SJSA1 (cell line): ENCODE data around the gene TM9SF2. TPM values are rescaled to one million over a fixed set of nuclear protein-coding genes. Genes with fewer than 3 reads are reported as not detected.

Source experiments
- DNase-seq, 2 experiments: peaks; one replicate each; pipeline ENCODE4 v3.0.0-alpha.2; 2015 to 2020; ENCODE audit warnings: low spot score in 2 of 2, low read depth in 1 of 2
- H3K27ac ChIP-seq: fragments of 250-450 bp; sonication (Bioruptor Pico); 2 replicates; pipeline ENCODE4 v1.5.1; 2020; ENCODE audit warnings: mild to moderate bottlenecking, moderate library complexity
- H3K27me3 ChIP-seq: fragments of 250-450 bp; sonication (Bioruptor Pico); replicated peaks from 2 replicates; pipeline ENCODE4 v1.5.1; 2020; ENCODE audit warnings: mild to moderate bottlenecking, moderate library complexity
- H3K36me3 ChIP-seq: fragments of 250-450 bp; sonication (Bioruptor Pico); 2 replicates; pipeline ENCODE4 v1.5.1; 2020; ENCODE audit warnings: mild to moderate bottlenecking
- H3K4me1 ChIP-seq: fragments of 250-450 bp; sonication (Bioruptor Pico); replicated peaks from 2 replicates; pipeline ENCODE4 v1.6.1; 2021; ENCODE audit warnings: mild to moderate bottlenecking
- H3K4me3 ChIP-seq: fragments of 250-450 bp; sonication (Bioruptor Pico); 2 replicates; pipeline ENCODE4 v1.5.1; 2020; ENCODE audit warnings: mild to moderate bottlenecking
- H3K9me3 ChIP-seq: fragments of 250-450 bp; sonication (Bioruptor Pico); replicated peaks from 2 replicates; pipeline ENCODE4 v1.5.1; 2020; ENCODE audit warnings: mild to moderate bottlenecking
- total RNA-seq: library from RNA; depleted of rRNA; stranded (reverse); fragments of >200 nt; shearing (Covaris generic); gene quantifications from 2 replicates; pipeline ENCODE4 v1.2.3, GENCODE V29; 2014

Gene TM9SF2
- total RNA-seq, 1 experiment from 2014 or later, result 846 TPM

DNA sequence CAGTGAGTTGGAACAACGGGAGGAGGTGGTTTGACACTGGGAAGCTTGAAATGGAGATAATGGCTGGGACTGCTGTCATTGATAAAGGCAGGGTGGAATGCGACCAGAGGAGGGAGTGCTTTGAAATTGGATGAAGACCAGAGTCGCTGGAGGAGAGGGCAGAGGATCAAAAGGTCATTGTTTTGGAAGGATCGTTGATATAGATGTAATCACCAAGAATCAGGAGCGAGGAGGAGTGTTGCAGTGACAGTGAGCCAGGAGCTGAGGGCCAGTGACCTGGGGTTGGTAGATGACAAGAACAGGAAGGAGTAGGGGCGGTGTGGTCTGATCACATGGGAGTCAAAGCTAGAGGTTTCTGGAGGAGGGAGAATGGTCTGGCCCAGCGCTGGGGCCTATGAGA is 25.3 kb downstream of the TM9SF2 start:
- Histone ChIP-seq H3K9me3 (no peaks in the 10 kb centered on the region), H3K4me1 (no peaks in the 10 kb centered on the region), H3K36me3 (peaks cover 92% of the 10 kb centered on the region), H3K27me3 (no peaks in the 10 kb centered on the region), H3K27ac (no peak overlapping the region), H3K4me3 (no peak overlapping the region)
- no peak for DNase-seq

DNA sequence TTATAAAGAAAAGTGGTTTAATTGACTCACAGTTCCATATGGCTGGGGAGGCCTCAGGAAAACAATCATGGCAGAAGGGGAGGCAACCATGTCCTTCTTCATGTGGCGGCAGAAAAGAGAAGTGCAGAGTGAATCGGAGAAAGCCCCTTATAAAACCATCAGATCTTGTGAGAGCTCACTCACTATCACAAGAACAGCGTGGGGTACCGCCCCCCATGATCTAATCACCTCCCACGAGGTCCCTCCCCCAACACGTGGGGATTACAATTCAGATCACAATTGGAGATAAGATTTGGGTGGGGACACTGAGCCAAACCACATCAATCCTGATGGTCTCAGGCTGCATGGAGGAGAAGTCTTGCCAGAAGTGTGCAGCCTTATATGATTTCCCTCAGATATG is 26.0 kb downstream of the TM9SF2 start:
- H3K4me3 ChIP-seq, result no peak overlapping the region
- H3K27me3 ChIP-seq, result no peaks in the 10 kb centered on the region
- H3K36me3 ChIP-seq, result peaks cover 88% of the 10 kb centered on the region
- H3K27ac ChIP-seq, result no peak overlapping the region
- H3K4me1 ChIP-seq, result no peaks in the 10 kb centered on the region
- no peak for DNase-seq
- H3K9me3 ChIP-seq, result no peaks in the 10 kb centered on the region

DNA sequence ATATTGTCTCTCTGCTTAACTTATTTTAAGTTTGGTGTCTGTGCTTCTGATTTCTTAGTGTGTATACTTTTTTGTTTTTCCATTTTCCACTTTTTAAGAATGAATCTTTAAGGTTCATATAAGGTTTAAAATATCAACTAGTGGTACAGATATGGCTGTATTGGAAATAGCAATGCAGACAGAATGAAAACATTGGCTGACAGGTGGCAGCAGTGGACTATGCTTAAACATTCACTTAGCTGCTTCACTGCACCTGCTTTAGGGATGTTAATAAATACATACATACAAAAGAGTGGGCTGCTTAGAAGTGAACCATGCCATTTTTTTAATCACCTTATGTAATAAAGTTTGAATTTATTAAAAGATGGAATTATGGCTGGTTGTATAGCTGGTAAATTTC is 27.3 kb downstream of the TM9SF2 start:
- no peak overlapping the region for H3K27ac ChIP-seq
- H3K36me3 ChIP-seq, result peaks cover 83% of the 10 kb centered on the region
- no peak for DNase-seq
- no peaks in the 10 kb centered on the region for H3K9me3 ChIP-seq
- H3K4me1 ChIP-seq, result no peaks in the 10 kb centered on the region
- H3K27me3 ChIP-seq, result no peaks in the 10 kb centered on the region
- no peak overlapping the region for H3K4me3 ChIP-seq

DNA sequence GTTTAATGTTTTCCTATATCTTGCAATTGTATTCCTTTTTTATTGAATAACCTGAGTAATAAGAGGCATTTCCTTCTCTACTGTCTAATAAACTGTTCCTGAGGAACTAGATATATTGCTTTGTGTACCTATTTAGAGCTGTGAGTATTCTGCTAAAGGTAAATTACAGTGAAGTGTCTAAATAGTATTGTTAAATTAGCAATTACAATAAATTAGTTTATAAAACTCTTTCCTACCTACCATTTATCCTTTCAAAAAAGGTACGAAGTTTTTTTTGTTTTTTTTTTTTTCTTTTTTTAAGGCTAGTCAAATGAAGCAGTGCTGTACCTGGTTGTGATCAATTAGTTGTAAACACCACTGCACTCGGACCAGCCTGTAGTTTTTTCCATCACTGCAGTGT is 34.8 kb downstream of the TM9SF2 start:
- no peak for DNase-seq
- H3K9me3 ChIP-seq, result no peaks in the 10 kb centered on the region
- no peaks in the 10 kb centered on the region for H3K27me3 ChIP-seq
- H3K27ac ChIP-seq, result no peak overlapping the region
- H3K36me3 ChIP-seq, result peaks cover 70% of the 10 kb centered on the region
- no peak overlapping the region for H3K4me3 ChIP-seq
- H3K4me1 ChIP-seq, result no peaks in the 10 kb centered on the region

DNA sequence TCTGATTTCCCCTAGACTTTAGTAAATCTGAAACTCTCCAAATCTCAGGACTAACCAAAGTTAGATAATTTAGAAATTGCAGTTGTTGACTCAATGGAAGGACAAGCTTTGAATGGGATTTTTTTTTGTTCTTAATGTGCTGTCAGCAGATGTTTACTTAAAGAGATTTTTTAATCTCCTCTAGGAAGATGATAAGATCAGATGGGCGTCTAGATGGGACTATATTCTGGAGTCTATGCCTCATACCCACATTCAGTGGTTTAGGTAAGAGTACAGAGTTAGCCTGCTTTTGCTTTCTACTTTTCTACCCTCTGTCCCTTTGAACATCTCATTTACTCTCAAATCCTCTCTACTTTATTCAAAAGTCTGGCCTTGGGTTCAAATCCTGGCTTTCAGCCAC is 39.3 kb downstream of the TM9SF2 start:
- H3K27ac ChIP-seq, result no peak overlapping the region
- no peaks in the 10 kb centered on the region for H3K4me1 ChIP-seq
- DNase-seq, result no peak
- no peak overlapping the region for H3K4me3 ChIP-seq
- no peaks in the 10 kb centered on the region for H3K27me3 ChIP-seq
- H3K9me3 ChIP-seq, result no peaks in the 10 kb centered on the region
- peaks cover 92% of the 10 kb centered on the region for H3K36me3 ChIP-seq

DNA sequence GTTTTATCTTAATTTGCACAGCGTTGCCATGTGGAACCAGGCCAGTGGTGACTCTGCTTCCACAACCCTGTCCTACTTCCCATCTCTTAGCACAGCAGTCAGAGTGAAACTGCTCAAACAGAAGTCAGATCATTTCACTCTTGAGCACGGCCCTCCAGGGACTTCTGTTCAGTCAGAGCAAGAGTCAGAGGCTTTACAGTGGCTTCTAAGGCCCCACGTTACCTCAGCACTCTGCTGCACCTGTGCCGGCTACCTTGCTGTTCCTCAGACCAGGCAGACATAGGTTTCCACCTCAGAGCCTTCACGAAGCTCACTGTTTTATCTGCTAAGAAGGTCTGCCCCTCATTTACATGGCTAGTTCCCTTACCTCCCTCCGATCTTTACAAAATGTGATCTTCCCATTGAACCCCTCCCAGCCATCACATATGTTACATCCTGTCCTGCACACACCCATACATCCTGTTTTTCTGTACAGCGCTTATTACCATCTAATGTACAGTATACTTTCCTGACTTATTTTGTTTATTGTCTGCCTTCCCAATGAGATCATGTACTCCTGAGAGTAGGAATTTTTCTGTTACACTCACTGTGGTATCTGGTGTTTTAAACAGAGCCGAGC is 41.6 kb downstream of the TM9SF2 start:
- H3K4me3 ChIP-seq, result no peak overlapping the region
- no peak for DNase-seq
- H3K9me3 ChIP-seq, result no peaks in the 10 kb centered on the region
- no peaks in the 10 kb centered on the region for H3K27me3 ChIP-seq
- no peaks in the 10 kb centered on the region for H3K4me1 ChIP-seq
- no peak overlapping the region for H3K27ac ChIP-seq
- peaks cover 95% of the 10 kb centered on the region for H3K36me3 ChIP-seq

DNA sequence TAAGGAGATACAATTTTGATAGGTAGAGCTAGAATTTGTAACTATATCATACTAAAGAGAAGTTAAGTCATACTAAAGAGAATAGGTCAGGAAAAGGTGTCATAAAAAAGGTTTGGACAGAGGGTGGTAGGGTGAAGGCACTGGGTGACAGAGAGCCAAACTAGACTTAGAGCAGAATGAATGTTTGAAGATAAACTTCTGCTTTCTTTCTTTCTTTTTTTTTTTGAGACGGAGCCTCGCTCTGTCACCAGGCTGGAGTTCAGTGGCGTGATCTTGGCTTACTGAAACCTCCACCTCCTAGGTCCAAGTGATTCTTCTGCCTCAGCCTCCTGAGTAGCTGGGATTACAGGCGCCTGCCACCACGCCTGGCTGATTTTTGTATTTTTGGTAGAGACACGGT is 44.1 kb downstream of the TM9SF2 start:
- DNase-seq, result no peak
- no peaks in the 10 kb centered on the region for H3K9me3 ChIP-seq
- no peak overlapping the region for H3K4me3 ChIP-seq
- no peaks in the 10 kb centered on the region for H3K4me1 ChIP-seq
- H3K36me3 ChIP-seq, result peaks cover 98% of the 10 kb centered on the region
- no peaks in the 10 kb centered on the region for H3K27me3 ChIP-seq
- no peak overlapping the region for H3K27ac ChIP-seq

DNA sequence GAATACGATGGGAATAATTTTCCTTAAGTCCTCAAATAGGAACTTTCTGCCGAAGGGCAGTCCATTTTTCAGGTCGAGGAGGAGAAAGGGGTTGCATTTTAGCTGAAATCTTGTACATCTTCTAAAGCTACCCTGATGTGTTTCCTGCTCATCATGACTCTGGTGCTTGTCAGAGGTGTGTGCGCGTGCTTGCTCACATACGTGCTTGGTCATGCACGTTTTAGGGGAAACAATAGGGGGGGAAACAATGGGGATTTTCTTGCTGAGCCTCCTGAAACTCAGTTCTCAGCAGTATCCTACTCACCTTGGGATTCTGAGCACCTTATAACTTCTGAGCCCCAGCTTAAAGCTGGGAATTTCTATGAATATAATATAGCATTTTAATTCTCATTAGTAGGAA is 44.7 kb downstream of the TM9SF2 start:
- H3K27ac ChIP-seq, result no peak overlapping the region
- no peak for DNase-seq
- no peak overlapping the region for H3K4me3 ChIP-seq
- peaks cover 99% of the 10 kb centered on the region for H3K36me3 ChIP-seq
- no peaks in the 10 kb centered on the region for H3K27me3 ChIP-seq
- no peaks in the 10 kb centered on the region for H3K4me1 ChIP-seq
- no peaks in the 10 kb centered on the region for H3K9me3 ChIP-seq

DNA sequence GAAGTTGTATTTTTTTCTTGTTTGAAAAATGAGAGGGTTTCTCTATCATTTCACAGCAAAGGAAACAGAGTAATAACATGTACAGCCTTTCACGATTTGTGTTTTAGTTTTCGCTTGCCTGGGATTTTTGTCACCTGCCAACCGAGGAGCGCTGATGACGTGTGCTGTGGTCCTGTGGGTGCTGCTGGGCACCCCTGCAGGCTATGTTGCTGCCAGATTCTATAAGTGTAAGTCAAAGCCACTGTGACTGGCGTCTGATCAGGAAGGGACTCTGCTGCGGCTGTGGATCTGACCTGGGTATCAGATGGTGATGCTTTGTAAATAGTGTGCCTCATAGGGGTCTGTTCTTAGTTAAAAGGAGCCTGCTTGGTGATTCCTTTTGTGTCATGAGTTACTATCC is 45.6 kb downstream of the TM9SF2 start:
- H3K4me1 ChIP-seq, result no peaks in the 10 kb centered on the region
- H3K9me3 ChIP-seq, result no peaks in the 10 kb centered on the region
- no peak overlapping the region for H3K27ac ChIP-seq
- DNase-seq, result no peak
- H3K4me3 ChIP-seq, result no peak overlapping the region
- peaks cover 99% of the 10 kb centered on the region for H3K36me3 ChIP-seq
- no peaks in the 10 kb centered on the region for H3K27me3 ChIP-seq

DNA sequence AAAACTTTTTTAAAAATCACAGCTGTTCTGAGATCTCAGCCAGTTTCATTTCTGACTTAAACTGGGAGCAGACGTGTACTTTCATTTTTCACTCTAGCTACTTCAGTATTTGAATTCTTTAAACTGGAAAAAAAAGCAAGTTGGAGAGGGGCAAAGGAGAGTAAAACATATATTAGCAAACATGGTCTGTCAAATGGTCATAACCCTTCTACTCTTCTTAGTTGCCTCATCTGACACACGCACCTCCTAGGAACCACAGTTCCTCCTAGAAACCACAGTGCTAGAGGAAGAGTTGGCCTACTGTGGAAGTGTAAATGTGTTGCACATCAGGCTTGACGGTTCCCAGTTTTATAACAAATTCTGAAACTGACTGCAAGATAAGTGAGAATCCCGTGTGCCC is 47.2 kb downstream of the TM9SF2 start:
- no peak overlapping the region for H3K27ac ChIP-seq
- H3K4me1 ChIP-seq, result no peaks in the 10 kb centered on the region
- no peak for DNase-seq
- no peaks in the 10 kb centered on the region for H3K9me3 ChIP-seq
- peaks cover 97% of the 10 kb centered on the region for H3K36me3 ChIP-seq
- no peak overlapping the region for H3K4me3 ChIP-seq
- no peaks in the 10 kb centered on the region for H3K27me3 ChIP-seq

DNA sequence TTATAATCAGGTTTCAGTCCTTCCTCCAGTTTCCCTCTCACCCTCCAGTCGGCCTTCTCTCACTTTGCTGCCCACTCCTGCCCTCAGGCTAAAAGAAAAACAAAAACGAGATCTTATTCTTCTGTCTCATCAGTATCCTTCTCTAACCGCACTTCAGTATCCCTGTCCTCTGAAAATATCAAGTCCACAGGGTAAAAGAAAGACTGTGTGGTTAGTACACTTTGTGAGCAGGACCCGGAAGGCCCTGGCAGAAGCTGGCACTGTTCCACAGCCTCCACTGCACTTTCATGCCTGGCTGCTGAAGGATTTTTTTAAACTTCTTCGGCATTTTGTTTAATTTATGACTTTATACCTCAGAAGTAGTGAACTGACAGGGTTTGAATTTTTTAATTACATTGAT is 51.8 kb downstream of the TM9SF2 start:
- Histone ChIP-seq H3K9me3 (no peaks in the 10 kb centered on the region), H3K36me3 (peaks cover 92% of the 10 kb centered on the region), H3K27ac (no peak overlapping the region), H3K4me1 (no peaks in the 10 kb centered on the region), H3K27me3 (no peaks in the 10 kb centered on the region), H3K4me3 (no peak overlapping the region)
- no peak for DNase-seq

DNA sequence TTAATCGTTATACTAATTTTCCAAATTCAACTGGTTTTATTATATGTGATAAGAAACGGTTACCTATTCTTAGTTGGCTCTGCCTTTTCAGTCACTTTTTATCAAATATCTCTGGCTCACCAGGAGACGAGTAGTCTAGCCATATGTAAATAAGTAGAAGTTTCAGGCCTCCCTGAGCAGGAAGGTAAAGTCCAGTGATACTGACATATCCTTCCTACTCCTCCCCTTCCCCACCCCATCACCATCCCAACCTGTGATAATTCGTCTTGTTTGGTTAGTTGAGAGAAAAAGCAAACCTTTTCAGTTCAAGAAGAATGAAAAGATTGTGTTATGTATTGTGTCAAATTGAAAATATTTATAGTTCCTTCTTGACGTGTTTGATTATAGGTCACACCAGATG is 53.9 kb downstream of the TM9SF2 start:
- DNase-seq, result no peak

DNA sequence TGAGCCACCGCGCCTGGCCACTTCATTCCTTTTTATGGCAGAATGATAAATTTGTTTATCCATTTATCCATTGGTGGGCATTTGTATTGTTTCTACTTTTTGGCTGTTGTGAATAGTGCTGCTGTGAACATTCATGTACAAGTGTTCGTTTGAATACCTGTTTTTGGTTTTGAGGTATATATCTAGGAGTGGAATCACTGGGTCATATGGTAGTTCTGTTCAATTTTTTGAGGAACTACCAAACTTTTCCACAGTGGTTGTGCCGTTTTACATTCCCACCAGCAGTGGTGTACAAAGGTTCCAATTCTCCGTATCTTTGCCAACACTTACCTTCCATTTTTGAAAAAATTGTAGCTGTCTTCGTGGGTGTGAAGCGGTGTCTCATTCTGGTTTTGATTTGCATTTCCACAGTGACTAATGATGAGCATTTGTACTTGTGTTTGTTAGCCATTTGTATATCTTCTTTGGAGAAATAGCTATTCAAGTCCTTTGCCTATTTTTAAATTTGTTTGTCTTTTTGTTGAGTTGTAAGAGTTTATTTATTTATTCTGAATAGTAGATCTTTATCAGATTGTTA is 55.7 kb downstream of the TM9SF2 start:
- H3K4me1 ChIP-seq, result peaks cover 3% of the 10 kb centered on the region; the same call in 1 of the 2 replicates
- H3K9me3 ChIP-seq, result no peaks in the 10 kb centered on the region
- no peak overlapping the region for H3K27ac ChIP-seq
- H3K27me3 ChIP-seq, result no peaks in the 10 kb centered on the region
- H3K36me3 ChIP-seq, result peaks cover 90% of the 10 kb centered on the region
- no peak overlapping the region for H3K4me3 ChIP-seq
- no peak for DNase-seq

More for the DNA sequence above, 53.9 kb downstream of the TM9SF2 start:
- H3K36me3 ChIP-seq, result peaks cover 92% of the 10 kb centered on the region
- no peak overlapping the region for H3K4me3 ChIP-seq
- no peak overlapping the region for H3K27ac ChIP-seq
- no peaks in the 10 kb centered on the region for H3K4me1 ChIP-seq
- H3K9me3 ChIP-seq, result no peaks in the 10 kb centered on the region
- no peaks in the 10 kb centered on the region for H3K27me3 ChIP-seq

DNA sequence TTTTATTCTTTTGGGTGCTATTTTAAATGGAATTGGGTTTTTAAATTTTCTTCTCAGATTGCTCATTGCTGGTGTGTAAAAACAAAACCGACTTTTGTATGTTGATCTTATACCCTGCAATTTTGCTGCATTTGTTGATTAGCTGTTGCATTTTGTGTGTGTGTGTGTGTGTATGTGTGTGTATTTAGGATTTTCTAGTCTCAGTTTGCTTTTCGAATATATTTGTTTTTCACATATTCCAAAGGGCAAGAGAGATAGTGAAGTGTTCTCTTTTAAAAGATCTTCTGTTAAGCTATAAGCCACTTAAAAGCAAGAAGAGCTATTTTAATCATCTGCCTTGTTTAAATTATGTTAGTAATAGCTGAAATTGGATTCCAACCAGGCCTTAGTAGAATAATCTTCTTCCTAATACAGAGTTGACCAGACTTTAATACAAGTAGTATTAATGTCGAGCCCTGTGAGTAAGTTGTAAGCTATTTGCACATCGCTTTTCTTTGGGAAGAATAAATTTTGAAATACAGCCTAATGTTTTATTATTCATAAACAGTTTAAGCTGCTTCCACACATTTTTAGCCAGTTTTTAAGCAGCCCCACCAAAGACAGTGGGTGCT is 57.4 kb downstream of the TM9SF2 start:
- no peak for DNase-seq
- Histone ChIP-seq H3K9me3 (no peaks in the 10 kb centered on the region), H3K27ac (no peak overlapping the region), H3K4me3 (no peak overlapping the region), H3K4me1 (peaks cover 3% of the 10 kb centered on the region; the same call in 1 of the 2 replicates), H3K36me3 (peaks cover 84% of the 10 kb centered on the region), H3K27me3 (no peaks in the 10 kb centered on the region)
